Activated CD8-positive, alpha-beta T cell treated with anti-CD3 and anti-CD28 coated beads for 36 hours (primary cell): ENCODE results near the gene TNKS1BP1. TPM values are rescaled to one million over a fixed set of nuclear protein-coding genes. Genes with fewer than 3 reads are reported as not detected.
"Not testable (repeated sequence)": the region's sequence is repeated elsewhere in the genome, so short reads cannot be mapped to it uniquely, and the experiment has no call there.

ENCODE experiments used
- ATAC-seq: fragments of 200-7000 bp; cut with Tn5 transposase; one replicate; pipeline ENCODE4 v1.10.0; 2021; ENCODE audit warnings: mild to moderate bottlenecking, moderate library complexity
- CTCF ChIA-PET: fragments of 350-600 bp; sonication (Branson Sonifier 250); formaldehyde crosslinking; loops from one replicate; lab custom pipeline; 2021; ENCODE audit warnings: antibody characterized with exemption; lab: Charles Lee
- POLR2A ChIA-PET: fragments of 350-600 bp; sonication (Branson Sonifier 250); formaldehyde crosslinking; loops from one replicate; lab custom pipeline; 2021; ENCODE audit warnings: antibody characterized with exemption; lab: Charles Lee
- DNase-seq: peaks from one replicate; pipeline ENCODE4 v3.0.0-alpha.2; 2020
- H3K27ac Mint-ChIP-seq: one replicate; pipeline ENCODE4 v1.8.0; 2021; ENCODE audit warnings: mild to moderate bottlenecking, mixed read lengths
- H3K27me3 Mint-ChIP-seq: one replicate; pipeline ENCODE4 v1.8.0; 2021; ENCODE audit warnings: mixed read lengths
- H3K36me3 Mint-ChIP-seq: one replicate; pipeline ENCODE4 v1.8.0; 2021; ENCODE audit warnings: low read depth, mixed read lengths
- H3K4me1 Mint-ChIP-seq: one replicate; pipeline ENCODE4 v1.8.0; 2021; ENCODE audit warnings: low read depth, mixed read lengths
- H3K4me3 Mint-ChIP-seq: one replicate; pipeline ENCODE4 v1.8.0; 2021; ENCODE audit warnings: mild to moderate bottlenecking, moderate library complexity, mixed read lengths
- H3K9me3 Mint-ChIP-seq: one replicate; pipeline ENCODE4 v1.8.0; 2021; ENCODE audit warnings: mixed read lengths
- intact Hi-C: fragments of 100-400 bp; cut with micrococcal nuclease; formaldehyde crosslinking; loops from one replicate; pipeline ENCODE4 v1.10.0; 2022
- total RNA-seq, 2 experiments: library from RNA; stranded (reverse); gene quantifications; one replicate each; pipeline ENCODE4 v1.2.3, GENCODE V29; 2021
- TF ChIP-seq, protein P1 (sequence below): fragments of 200-600 bp; IDR thresholded peaks from one replicate; pipeline ENCODE4 v1.8.0; 2022; ENCODE audit warnings: antibody characterized with exemption, mild to moderate bottlenecking

TNKS1BP1 gene
- total RNA-seq, 2 experiments from 2014 or later: 18.4 to 23.2 TPM

GRCh38 chr11:57368106-57368844 lies 43.5 kb upstream of the TNKS1BP1 start:
- TF ChIP-seq, protein P1, sequence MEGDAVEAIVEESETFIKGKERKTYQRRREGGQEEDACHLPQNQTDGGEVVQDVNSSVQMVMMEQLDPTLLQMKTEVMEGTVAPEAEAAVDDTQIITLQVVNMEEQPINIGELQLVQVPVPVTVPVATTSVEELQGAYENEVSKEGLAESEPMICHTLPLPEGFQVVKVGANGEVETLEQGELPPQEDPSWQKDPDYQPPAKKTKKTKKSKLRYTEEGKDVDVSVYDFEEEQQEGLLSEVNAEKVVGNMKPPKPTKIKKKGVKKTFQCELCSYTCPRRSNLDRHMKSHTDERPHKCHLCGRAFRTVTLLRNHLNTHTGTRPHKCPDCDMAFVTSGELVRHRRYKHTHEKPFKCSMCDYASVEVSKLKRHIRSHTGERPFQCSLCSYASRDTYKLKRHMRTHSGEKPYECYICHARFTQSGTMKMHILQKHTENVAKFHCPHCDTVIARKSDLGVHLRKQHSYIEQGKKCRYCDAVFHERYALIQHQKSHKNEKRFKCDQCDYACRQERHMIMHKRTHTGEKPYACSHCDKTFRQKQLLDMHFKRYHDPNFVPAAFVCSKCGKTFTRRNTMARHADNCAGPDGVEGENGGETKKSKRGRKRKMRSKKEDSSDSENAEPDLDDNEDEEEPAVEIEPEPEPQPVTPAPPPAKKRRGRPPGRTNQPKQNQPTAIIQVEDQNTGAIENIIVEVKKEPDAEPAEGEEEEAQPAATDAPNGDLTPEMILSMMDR: no peak
- Mint-ChIP-seq H3K27ac (no peak overlapping the region), H3K36me3 (no peaks in the 10 kb centered on the region), H3K27me3 (peaks cover 2% of the 10 kb centered on the region), H3K4me3 (no peak overlapping the region), H3K9me3 (no peaks in the 10 kb centered on the region), H3K4me1 (no peaks in the 10 kb centered on the region)
- intact Hi-C loops: no loop called here
- ATAC-seq (no peak), DNase-seq (no peak)
- ChIA-PET POLR2A (interaction anchor here (0.6 kb wide), 1 partner anchor 29 kb away, joined by 3 read pairs; no protein-coding TSS in a partner anchor), CTCF (interaction anchor here (0.8 to 1.7 kb wide), 2 partner anchors 18 to 125 kb away, joined by 3 to 5 read pairs; no protein-coding TSS in a partner anchor)

GRCh38 chr11:57364851-57365660 lies 40.3 kb upstream of the TNKS1BP1 start:
- Mint-ChIP-seq H3K27me3 (peaks cover 2% of the 10 kb centered on the region), H3K4me3 (no peak overlapping the region), H3K27ac (no peak overlapping the region), H3K36me3 (no peaks in the 10 kb centered on the region), H3K9me3 (no peaks in the 10 kb centered on the region), H3K4me1 (no peaks in the 10 kb centered on the region)
- TF ChIP-seq, protein P1: no peak
- DNase-seq (no peak), ATAC-seq (no peak)
- CTCF ChIA-PET: interaction anchor here (1.1 to 1.5 kb wide), 3 partner anchors 14 to 19 kb away, joined by 3 to 5 read pairs (median 4); no protein-coding TSS in a partner anchor
- POLR2A ChIA-PET: no interaction called here
- intact Hi-C loops: no loop called here

DNA sequence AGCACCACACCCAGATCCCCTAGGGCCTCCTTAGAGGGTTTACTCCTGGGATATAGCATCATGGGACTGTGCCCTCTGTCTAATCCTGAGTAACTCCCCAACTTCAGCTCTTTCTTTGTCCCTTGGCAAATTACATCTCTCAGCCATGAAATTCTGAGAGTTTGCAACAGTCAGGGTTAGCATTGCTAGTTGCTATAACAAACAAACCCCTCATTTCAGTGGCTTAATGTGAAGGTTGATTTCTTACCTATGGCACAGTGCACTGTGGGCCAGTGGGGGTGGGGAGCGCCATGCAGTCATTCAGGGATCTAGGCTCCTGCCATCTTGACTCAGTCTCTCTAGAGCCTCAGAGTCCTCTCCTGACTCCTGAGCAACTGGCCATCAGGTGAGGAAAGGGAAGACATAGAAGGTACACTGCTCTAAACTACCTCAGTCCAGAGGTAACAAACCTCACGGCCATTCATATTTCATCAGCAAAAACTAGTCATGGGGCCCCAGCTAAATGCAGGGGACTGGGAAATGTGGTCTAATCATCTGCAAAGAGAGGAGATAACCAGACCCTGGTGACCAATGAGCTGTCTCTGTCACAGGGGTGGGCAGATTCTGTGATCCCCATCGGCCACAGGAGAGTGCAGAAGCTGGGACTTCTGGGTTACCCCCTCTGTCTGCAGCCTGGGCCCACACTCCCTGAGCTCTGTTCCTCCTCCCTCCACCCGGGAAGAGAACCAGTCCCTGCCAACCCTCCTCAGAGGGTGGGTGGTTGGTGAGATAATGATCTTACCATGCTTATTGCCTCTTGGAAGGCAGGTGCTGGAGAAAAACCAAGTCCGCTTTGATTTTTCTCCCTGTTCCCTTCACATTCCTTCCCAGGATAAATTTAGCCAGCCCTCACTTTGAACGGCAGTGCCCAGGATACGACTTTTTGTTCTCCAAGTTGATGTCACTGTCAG lies 38.7 kb upstream of the TNKS1BP1 start:
- ChIA-PET POLR2A (interaction anchor here (0.6 to 1.1 kb wide), 2 partner anchors 8 to 61 kb away, joined by 3 to 4 read pairs; no protein-coding TSS in a partner anchor), CTCF (interaction anchor here (1.1 to 1.9 kb wide), 12 partner anchors 10 to 163 kb away, joined by 3 to 8 read pairs (median 4); no protein-coding TSS in a partner anchor)
- ATAC-seq (no peak), DNase-seq (no peak)
- H3K9me3 Mint-ChIP-seq: no peaks in the 10 kb centered on the region
- H3K36me3 Mint-ChIP-seq: no peaks in the 10 kb centered on the region
- intact Hi-C loops: no loop called here
- no peak overlapping the region for H3K4me3 Mint-ChIP-seq
- H3K27ac Mint-ChIP-seq: no peak overlapping the region
- no peaks in the 10 kb centered on the region for H3K4me1 Mint-ChIP-seq
- TF ChIP-seq, protein P1: no peak
- peaks cover 2% of the 10 kb centered on the region for H3K27me3 Mint-ChIP-seq

GRCh38 chr11:57361926-57362325 lies 37.2 kb upstream of the TNKS1BP1 start:
- ATAC-seq: no peak
- Mint-ChIP-seq H3K36me3 (no peaks in the 10 kb centered on the region), H3K27ac (no peak overlapping the region), H3K9me3 (no peaks in the 10 kb centered on the region), H3K4me1 (no peaks in the 10 kb centered on the region), H3K27me3 (peaks cover 2% of the 10 kb centered on the region), H3K4me3 (no peak overlapping the region)
- POLR2A ChIA-PET: interaction anchor here (0.7 to 1.1 kb wide), 2 partner anchors 63 to 119 kb away, joined by 3 to 4 read pairs; no protein-coding TSS in a partner anchor
- no peak for DNase-seq
- intact Hi-C loops: no loop called here
- TF ChIP-seq, protein P1: no peak
- CTCF ChIA-PET: interaction anchor here (0.6 to 1.9 kb wide), 9 partner anchors 10 to 165 kb away, joined by 3 to 8 read pairs (median 4); no protein-coding TSS in a partner anchor

- CTCF ChIA-PET: interaction anchor here (0.6 to 1.9 kb wide), 6 partner anchors 9 to 97 kb away, joined by 3 to 6 read pairs (median 3); no protein-coding TSS in a partner anchor
- H3K4me3 Mint-ChIP-seq, POLR2A ChIA-PET, H3K4me1 Mint-ChIP-seq, H3K27me3 Mint-ChIP-seq, ATAC-seq, DNase-seq, intact Hi-C loops, H3K9me3 Mint-ChIP-seq, H3K27ac Mint-ChIP-seq, H3K36me3 Mint-ChIP-seq: not testable (repeated sequence)
Measured at GRCh38 chr11:57361420-57361819, 36.7 kb upstream of the TNKS1BP1 start.
